Choroid plexus epithelial cell (primary cell): ENCODE results near the gene LTK.

Source experiments
- DNase-seq: peaks from one replicate; pipeline ENCODE4 v3.0.0-alpha.2; 2010; ENCODE audit warnings: low read depth
- H3K4me3 ChIP-seq: 2 replicates; pipeline ENCODE4 v1.5.1; 2011; ENCODE audit warnings: low read depth, mild to moderate bottlenecking, control low read depth, low read length, moderate library complexity
- TF ChIP-seq, protein P1 (sequence below): conservative IDR thresholded peaks from 2 replicates; pipeline ENCODE4 v1.5.1; 2011; ENCODE audit warnings: low read depth, mild to moderate bottlenecking, control low read depth, inconsistent platforms, low read length, moderate library complexity

The LTK gene

DNA sequence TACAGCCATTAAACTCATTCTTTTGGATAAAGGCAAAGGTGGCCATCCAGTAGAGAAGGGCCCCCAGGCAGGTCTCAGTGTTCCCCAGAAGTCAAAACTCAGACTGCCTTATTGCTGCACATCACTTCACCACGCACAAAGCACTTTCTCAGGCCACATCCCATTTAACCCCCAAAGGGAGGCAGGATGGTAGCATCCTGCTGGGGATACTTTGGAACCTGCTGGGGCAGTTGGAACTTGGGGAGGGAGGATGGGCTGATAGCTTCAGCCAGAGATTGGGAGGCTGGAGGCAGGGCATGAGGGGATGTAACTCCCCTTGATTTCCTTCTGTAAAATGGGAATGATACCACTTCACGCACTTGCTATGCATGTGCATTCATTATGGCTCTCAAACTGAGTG is 15.0 kb downstream of the LTK start:
- no peak overlapping the region for H3K4me3 ChIP-seq
- DNase-seq: no peak
- TF ChIP-seq, protein P1, sequence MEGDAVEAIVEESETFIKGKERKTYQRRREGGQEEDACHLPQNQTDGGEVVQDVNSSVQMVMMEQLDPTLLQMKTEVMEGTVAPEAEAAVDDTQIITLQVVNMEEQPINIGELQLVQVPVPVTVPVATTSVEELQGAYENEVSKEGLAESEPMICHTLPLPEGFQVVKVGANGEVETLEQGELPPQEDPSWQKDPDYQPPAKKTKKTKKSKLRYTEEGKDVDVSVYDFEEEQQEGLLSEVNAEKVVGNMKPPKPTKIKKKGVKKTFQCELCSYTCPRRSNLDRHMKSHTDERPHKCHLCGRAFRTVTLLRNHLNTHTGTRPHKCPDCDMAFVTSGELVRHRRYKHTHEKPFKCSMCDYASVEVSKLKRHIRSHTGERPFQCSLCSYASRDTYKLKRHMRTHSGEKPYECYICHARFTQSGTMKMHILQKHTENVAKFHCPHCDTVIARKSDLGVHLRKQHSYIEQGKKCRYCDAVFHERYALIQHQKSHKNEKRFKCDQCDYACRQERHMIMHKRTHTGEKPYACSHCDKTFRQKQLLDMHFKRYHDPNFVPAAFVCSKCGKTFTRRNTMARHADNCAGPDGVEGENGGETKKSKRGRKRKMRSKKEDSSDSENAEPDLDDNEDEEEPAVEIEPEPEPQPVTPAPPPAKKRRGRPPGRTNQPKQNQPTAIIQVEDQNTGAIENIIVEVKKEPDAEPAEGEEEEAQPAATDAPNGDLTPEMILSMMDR: no peak

DNA sequence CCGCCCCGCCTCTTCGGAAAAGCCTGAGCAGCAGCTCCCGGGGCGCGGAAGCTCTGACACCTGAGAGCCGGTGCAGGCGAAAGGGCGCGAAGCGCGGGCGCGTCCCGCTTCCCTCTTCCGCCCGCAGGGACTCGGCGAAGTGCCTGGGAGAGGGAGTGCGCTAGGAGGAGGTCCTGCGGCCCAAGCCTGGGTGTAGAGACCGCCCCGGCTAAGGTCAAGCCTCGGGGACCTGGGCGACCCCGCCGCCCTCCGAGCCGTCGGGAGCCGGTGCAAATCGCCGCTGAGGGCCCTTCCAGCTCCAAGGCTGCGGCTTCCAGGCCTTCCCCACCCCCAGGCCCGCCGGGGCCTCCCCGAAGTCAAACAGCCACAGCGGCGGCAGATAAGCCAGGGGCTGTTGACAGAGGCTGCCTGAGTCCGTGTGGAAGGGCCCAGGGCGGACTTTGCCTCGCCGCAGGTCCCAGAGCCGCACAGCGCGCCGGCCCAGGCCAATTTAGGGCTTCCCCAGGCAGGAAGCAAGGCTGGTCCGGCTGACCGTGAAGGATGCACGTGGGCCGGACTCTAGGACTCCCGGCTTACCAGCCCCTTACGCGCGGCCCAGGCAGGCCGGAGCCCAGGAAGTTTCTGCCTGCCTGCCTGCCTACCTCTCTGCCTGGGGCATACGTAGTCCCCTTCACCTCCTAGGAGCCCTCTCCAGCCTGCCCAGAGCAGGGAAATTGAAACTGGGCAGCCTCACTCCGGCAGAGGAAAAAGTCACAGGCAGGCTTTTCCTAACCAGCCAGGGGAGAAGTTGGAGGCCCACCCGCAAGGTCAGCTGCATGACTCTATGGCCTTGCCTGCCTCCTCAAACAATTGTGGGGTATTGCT is 17.7 kb downstream of the LTK start:
- H3K4me3 ChIP-seq: no peak overlapping the region
- TF ChIP-seq, protein P1: no peak
- DNase-seq: no peak

DNA sequence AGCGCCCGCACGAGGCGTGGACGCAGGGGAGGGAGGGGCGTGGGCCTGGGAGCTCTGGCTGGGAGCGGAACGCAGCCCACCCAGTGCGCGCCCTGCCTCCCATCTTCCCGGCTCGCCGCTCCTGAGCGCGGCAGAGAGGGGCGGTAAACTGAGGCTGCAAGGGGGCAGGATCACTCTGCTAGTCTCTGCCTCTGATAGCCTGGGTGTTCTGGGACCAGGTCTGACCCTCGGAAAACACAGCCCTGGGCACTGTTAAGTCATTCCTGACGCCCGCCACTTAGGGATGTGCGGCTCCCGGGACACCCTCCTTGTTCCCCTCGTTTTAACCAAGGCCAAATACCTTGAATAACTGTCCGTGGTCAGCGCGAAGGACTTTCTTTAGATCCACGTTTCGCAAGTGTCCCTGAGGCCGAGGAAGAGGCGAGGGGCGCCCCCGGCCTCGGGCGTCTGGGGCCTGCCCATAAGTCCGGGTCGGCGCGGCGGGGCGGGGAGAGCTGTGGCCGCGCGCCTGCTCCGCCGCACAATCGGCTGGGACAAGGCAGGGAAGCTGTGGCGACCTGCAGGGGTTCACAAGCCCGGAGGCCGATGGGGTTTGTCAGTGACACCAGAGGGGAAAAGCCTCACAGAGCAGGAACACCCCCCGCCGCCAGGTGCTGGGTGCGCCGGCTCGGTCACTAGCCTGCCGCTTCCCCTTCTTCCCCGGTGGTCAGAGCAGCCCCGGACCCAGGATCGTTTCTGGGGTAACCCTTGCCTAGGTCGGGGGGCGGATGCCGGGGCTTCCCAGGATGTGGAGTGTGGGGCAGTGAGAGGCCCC is 18.5 kb downstream of the LTK start:
- DNase-seq: no peak
- TF ChIP-seq, protein P1: no peak
- H3K4me3 ChIP-seq: peak overlapping the region; percentile 5

DNA sequence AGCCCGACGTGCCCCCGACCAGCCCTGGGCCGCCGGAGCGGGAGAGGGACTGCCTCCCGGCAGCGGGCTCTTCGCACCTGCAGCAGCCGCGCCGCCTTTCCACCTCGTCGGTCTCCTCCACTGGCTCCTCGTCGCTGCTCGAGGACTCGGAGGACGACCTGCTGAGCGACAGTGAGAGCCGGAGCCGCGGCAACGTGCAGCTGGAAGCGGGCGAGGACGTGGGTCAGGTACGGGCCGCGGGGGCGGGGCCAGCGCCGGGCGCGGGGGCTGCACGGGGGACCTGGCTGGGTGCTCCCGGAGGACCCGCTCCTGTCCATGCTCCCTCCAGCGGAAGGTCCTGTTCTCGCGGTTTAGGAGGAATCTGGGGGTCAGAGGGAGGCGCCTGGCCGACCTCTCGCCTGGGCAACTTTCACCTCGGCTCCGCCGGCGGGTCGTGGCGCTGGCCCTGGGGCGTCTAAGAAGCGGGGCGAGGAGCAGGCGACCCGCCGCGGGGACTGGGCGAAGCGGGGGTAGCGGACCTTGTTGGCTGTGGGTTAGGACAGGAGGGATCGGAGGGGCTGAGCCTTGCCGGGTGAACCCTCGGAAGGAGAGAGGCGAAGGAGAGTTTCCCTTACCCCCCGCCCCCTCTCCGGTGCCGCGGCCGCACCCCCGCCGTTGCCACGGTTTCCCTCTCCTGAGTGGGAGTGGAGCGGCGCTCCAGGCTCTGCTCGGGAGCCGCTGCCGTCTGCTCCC is 19.3 kb downstream of the LTK start:
- DNase-seq: no peak
- H3K4me3 ChIP-seq: peak overlapping the region; percentile 61
- TF ChIP-seq, protein P1: no peak

DNA sequence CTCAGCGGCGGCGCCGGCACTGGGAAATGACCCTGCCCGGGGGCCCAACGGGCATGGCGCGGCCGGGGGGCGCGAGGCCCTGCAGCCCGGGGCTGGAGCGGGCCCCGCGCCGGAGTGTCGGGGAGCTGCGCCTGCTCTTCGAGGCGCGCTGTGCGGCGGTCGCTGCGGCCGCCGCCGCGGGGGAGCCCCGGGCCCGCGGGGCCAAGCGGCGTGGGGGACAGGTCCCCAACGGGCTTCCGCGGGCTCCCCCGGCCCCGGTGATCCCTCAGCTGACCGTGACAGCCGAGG is 19.8 kb downstream of the LTK start:
- peak overlapping the region; percentile 61 for H3K4me3 ChIP-seq
- TF ChIP-seq, protein P1: no peak
- DNase-seq: no peak

DNA sequence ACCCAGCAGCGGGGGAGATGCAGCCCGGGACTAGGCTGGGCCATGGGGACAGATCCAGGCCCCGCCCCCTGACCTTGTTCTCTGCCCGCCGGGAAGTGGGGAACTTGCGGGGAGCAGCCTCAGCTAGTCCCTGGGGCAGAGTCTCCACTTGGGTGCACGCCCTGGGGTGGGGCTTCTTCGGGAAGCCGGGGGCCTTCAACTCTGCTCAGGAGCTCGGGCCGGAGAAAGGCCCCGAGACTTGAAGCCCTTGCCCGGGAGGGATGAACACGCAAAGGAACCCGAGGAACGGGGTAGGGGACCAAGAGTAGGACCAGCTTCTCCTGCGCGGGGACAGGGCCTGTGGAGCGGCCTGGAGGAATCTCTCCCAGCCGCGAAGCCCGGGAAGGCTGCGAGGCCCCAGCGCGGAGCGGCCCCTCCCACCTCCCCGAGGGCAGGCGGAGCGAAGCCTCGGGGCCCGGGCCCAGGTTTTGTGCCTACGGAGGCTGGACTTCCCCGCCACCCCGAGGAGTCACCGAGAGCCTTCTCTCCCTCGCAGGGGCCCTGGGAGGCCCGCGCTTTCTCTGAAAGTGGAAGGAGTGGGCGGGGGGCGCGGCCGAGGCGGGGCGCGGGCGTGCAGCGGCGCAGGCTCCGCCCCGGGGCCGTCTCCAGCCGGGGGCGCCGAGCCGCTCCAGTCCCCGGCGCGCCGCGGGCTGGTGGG is 20.3 kb downstream of the LTK start, which contains the start of gene ITPKA:
Gene ITPKA, plus strand, starts transcription at position 670 of the 697 bp plus-strand sequence. CDS start 54 bp downstream, outside the sequence.
- peak; percentile 49 for DNase-seq
- TF ChIP-seq, protein P1: no peak
- peak within 1 kb of the TSS; percentile 61 for H3K4me3 ChIP-seq
